Measurements from ENCODE around the gene DNTT.
A peak's percentile ranks its signal among the peaks of the same experiment; 100 is the strongest.

Gene DNTT

DNA sequence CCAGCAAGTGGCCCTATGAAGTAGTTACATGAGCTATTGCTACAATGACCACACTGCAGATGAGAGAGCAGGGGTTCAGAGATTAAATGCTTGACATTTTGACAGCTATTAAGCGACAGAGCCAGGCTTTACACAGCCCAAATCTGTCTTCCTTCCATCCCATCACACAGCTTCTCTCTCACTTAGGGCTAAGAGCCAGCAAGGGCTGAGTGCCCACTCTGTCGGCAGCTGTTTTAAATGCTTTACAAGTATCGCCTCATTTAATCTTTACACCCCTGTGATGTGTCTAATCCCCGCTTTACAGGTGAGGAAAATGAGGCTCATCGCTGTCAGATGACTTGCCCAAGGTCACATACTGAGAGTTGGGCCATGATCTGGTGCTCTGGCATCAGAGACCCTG is 69.8 kb downstream of the DNTT start:
- no peak for DNase-seq
- no peaks in the 10 kb centered on the region for H3K27me3 ChIP-seq (ENCODE audit: insufficient read depth, low read depth, severe bottlenecking)
- TF ChIP-seq, protein P1, sequence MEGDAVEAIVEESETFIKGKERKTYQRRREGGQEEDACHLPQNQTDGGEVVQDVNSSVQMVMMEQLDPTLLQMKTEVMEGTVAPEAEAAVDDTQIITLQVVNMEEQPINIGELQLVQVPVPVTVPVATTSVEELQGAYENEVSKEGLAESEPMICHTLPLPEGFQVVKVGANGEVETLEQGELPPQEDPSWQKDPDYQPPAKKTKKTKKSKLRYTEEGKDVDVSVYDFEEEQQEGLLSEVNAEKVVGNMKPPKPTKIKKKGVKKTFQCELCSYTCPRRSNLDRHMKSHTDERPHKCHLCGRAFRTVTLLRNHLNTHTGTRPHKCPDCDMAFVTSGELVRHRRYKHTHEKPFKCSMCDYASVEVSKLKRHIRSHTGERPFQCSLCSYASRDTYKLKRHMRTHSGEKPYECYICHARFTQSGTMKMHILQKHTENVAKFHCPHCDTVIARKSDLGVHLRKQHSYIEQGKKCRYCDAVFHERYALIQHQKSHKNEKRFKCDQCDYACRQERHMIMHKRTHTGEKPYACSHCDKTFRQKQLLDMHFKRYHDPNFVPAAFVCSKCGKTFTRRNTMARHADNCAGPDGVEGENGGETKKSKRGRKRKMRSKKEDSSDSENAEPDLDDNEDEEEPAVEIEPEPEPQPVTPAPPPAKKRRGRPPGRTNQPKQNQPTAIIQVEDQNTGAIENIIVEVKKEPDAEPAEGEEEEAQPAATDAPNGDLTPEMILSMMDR (IDR thresholded peaks at IDR 0.05; ENCODE audit: low read depth, low read length) = no peak

DNA sequence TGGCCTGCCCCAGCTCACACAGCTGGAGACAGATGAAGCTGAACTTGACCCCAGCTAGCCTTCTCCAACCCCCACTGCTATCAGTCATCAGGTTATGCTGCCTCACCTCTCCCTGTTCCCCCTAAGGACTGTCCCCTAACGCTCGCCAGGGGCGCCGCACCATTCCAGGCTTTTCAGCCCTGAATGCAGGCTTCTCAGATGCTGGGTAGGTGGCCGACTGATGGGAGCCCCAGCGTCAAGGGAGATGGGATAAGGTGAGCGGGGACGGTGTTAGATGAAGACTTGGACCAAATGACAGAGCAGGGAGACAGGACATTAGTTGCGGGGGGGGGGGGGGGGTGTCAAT is 70.4 kb downstream of the DNTT start:
- Histone ChIP-seq H3K27ac (no peak overlapping the region), H3K27me3 (ENCODE audit: insufficient read depth, low read depth, severe bottlenecking) (no peaks in the 10 kb centered on the region), H3K4me3 (ENCODE audit: low read depth, low read length) (peak overlapping the region; percentile 51), H3K36me3 (no peaks in the 10 kb centered on the region), H3K9me3 (ENCODE audit: severe bottlenecking) (no peaks in the 10 kb centered on the region)
- peak; percentile 60 for DNase-seq
- TF ChIP-seq, protein P1 (IDR thresholded peaks at IDR 0.05; ENCODE audit: low read depth, low read length) = peak; percentile 37; the same call in 1 of the 2 replicates

More for the DNA sequence above, 69.8 kb downstream of the DNTT start:
- H3K27ac ChIP-seq = no peak overlapping the region
- no peaks in the 10 kb centered on the region for H3K9me3 ChIP-seq (ENCODE audit: severe bottlenecking)
- H3K36me3 ChIP-seq = no peaks in the 10 kb centered on the region
- no peak overlapping the region for H3K4me3 ChIP-seq (ENCODE audit: low read depth, low read length)

DNA sequence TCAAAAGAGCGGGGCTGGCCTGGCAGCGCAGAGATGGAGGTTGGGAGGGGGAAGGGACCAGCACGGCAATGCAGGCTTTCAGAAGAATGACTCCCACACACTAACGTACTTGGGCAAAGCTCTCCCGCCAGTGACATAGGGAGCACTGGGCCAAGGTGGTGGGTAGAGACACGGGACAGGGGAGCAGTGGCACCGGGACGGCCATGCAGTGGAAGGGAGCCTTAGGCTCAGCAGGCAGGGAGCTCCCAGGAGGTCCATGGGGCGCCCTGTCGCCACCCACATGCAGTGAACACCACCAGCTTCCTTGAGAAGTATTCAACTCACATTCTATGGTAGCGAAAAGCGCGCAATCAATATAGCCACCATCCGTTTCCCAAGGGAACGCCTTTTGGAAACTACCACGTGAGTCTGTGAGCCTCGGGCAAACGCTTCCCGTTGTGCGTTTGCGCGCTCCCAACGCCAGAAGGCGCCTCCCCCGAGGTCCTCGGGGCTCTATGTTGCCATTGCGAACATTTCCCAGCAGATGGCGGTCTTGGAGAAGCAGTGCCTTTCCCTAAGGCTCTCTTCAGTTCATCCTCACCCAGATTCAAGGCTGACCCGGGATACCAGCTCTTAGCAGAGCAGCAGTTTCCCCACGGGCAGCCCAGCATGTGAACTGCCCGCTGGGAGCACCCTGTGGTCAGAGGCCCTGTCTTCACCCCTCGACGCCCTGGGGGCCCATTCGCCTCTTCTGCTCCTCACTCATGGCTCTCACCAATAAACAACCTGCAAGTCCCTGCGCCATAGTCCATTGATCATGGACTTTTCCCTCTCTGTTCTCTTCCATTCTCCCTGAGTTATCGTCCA is 71.0 kb downstream of the DNTT start:
- no peaks in the 10 kb centered on the region for H3K36me3 ChIP-seq
- H3K4me3 ChIP-seq (ENCODE audit: low read depth, low read length) = peak overlapping the region; percentile 51
- peak; percentile 92 for DNase-seq
- H3K27ac ChIP-seq = peak overlapping the region; percentile 1; the same call in 1 of the 2 replicates
- H3K9me3 ChIP-seq (ENCODE audit: severe bottlenecking) = no peaks in the 10 kb centered on the region
- TF ChIP-seq, protein P1 (IDR thresholded peaks at IDR 0.05; ENCODE audit: low read depth, low read length) = peak; percentile 98
- H3K27me3 ChIP-seq (ENCODE audit: insufficient read depth, low read depth, severe bottlenecking) = no peaks in the 10 kb centered on the region

DNA sequence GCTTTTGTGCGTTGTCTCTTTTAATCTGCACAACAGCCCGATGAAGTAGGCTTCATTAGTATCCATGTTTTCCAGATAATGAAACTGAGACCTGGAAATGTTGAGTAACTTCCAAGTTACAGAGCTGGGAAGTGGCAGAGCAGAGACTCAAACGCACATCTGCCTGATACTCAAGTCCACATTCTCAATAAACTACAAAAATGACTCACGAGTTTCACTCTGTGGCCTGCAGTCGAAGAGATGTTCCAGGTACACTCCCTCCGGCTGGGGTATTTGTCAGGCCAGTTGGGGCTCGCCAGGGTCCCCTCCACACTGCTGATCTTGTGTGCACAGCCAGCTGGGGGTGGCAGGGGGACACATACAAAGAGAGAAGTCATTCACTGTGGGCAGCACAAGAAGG is 72.2 kb downstream of the DNTT start:
- no peaks in the 10 kb centered on the region for H3K9me3 ChIP-seq (ENCODE audit: severe bottlenecking)
- H3K36me3 ChIP-seq = no peaks in the 10 kb centered on the region
- TF ChIP-seq, protein P1 (IDR thresholded peaks at IDR 0.05; ENCODE audit: low read depth, low read length) = no peak
- H3K27ac ChIP-seq = no peak overlapping the region
- H3K4me3 ChIP-seq (ENCODE audit: low read depth, low read length) = no peak overlapping the region
- DNase-seq = no peak
- H3K27me3 ChIP-seq (ENCODE audit: insufficient read depth, low read depth, severe bottlenecking) = no peaks in the 10 kb centered on the region

DNA sequence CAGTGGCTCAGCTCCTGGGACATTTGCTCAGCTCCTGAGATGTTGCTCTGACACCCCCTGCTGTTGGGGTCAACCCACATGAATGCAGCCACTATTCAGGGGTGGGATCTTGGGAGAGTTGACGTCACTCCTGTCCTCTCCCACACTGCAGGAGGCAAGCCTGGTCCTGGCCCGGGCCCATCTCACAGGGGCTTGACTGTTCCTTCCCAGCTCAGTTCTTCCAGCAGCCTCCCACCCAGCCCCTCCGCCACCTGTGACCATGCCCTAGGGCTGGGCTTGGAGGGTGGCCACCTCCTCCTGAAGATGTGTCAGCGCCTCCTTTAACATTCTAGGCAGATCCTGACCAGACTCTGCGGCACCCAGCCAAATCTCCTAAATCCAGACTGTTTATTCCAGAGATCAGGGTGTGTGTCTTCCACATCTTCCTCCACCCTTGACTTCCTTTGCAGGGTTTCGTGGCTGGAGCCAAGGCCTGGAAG is 73.6 kb downstream of the DNTT start:
- TF ChIP-seq, protein P1 (IDR thresholded peaks at IDR 0.05; ENCODE audit: low read depth, low read length) = no peak
- Histone ChIP-seq H3K36me3 (no peaks in the 10 kb centered on the region), H3K9me3 (ENCODE audit: severe bottlenecking) (no peaks in the 10 kb centered on the region), H3K4me3 (ENCODE audit: low read depth, low read length) (no peak overlapping the region), H3K27ac (no peak overlapping the region), H3K27me3 (ENCODE audit: insufficient read depth, low read depth, severe bottlenecking) (no peaks in the 10 kb centered on the region)
- no peak for DNase-seq
